Mononuclear cell (primary cell): ENCODE measurements around the gene MGRN1. TPM values are rescaled to one million over a fixed set of nuclear protein-coding genes. Genes with fewer than 3 reads are reported as not detected.

Experiments
- H3K27me3 ChIP-seq: 2 replicates; pipeline ENCODE4 v1.6.0; 2011; ENCODE audit warnings: low read length, control low read depth; ENCODE audit not compliant: insufficient read depth
- H3K4me1 ChIP-seq: 2 replicates; pipeline ENCODE4 v1.5.1; 2011; ENCODE audit warnings: mild to moderate bottlenecking, low read length, control low read depth; ENCODE audit not compliant: insufficient read depth
- H3K4me3 ChIP-seq: 2 replicates; pipeline ENCODE4 v1.5.1; 2011; ENCODE audit warnings: mild to moderate bottlenecking, low read length, moderate library complexity
- H3K9me3 ChIP-seq: 2 replicates; pipeline ENCODE4 v1.5.1; 2011; ENCODE audit warnings: low read depth, mild to moderate bottlenecking, control low read depth, low read length
- total RNA-seq: library from RNA; depleted of rRNA; stranded (reverse); fragments of >200 nt; gene quantifications from one replicate; pipeline ENCODE4 v1.2.3, GENCODE V29; 2012

MGRN1 gene
- total RNA-seq, 1 donor = 40.8 TPM

- Histone ChIP-seq H3K4me3 (no peak overlapping the region), H3K9me3 (no peaks in the 10 kb centered on the region), H3K27me3 (no peaks in the 10 kb centered on the region), H3K4me1 (peaks cover 37% of the 10 kb centered on the region)
These were observed 63.5 kb downstream of the MGRN1 start for GRCh38 chr16:4687946-4688673.

GRCh38 chr16:4688674-4689045 lies 64.0 kb downstream of the MGRN1 start:
- H3K27me3 ChIP-seq = no peaks in the 10 kb centered on the region
- H3K4me3 ChIP-seq = no peak overlapping the region
- peaks cover 37% of the 10 kb centered on the region for H3K4me1 ChIP-seq
- H3K9me3 ChIP-seq = no peaks in the 10 kb centered on the region

DNA sequence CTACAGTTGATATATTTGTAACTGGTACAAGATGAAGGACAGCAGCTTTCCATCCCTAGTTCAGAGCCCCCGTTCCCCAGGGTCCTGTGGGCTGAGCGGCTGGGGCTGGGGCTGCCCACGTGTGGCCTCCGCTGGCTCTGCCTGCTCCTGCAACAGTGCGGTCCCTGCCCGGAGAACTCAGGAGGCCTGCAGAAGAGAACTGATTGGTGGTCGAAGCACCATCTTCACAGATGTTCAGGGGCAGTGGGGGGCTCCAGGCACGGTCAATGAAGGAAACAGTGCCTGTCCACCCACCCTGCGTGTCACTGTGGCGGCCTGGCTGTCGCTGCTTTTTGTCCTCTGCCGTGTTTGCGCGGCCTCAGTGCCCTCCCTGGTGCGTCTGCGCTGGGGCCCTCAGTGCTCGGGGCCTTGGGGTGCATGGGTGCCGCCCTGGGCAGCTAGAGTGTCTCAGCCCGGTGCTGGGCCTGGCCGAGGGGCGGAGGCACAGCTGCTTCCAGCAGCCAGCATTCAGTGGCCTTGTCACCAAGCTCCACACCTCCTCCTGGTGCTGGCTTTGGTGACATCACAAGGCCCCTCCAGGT lies 64.6 kb downstream of the MGRN1 start:
- Histone ChIP-seq H3K27me3 (no peaks in the 10 kb centered on the region), H3K9me3 (no peaks in the 10 kb centered on the region), H3K4me1 (peaks cover 37% of the 10 kb centered on the region)

GRCh38 chr16:4689864-4690704 lies 65.5 kb downstream of the MGRN1 start:
- Histone ChIP-seq H3K27me3 (no peaks in the 10 kb centered on the region), H3K4me1 (peaks cover 45% of the 10 kb centered on the region), H3K4me3 (no peak overlapping the region), H3K9me3 (no peaks in the 10 kb centered on the region)

More for the DNA sequence above, 64.6 kb downstream of the MGRN1 start:
- H3K4me3 ChIP-seq = no peak overlapping the region

DNA sequence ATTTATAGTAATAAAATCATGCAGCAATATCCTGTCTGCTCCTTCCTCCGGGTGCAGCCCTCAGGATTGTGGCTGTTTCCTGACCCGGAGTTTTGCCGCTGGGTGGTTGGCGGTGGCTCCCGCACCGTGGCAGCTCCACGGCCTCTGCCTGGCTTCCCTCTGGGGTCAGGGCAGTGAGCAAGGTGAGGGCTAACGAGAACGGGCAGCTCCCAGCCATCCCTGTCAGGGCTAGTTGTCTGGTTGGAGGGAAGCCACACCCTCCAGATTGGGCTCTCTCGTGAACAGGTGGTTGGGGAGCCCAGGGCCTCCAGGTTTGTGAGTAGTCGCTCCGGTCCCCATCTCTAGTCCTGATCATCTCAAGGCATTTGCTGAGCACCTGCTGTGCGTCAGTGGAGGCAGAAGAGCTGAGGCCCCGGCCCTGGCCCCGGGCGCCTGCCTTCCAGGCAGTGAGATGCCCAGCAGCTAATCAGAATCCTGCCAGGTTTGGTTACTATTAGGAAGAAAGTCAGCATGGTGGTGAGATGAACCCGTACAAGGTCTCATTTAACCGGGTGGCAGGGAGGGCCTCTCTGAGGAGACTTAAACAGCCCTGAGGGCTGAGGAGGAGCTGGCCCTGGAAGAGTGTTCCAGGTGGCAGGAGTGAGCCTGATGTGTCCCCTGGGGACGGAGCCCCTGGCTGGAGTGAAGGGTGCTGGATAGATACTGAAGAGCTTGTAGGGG lies 66.5 kb downstream of the MGRN1 start:
- H3K27me3 ChIP-seq = no peaks in the 10 kb centered on the region
- H3K9me3 ChIP-seq = no peaks in the 10 kb centered on the region
- H3K4me1 ChIP-seq = peaks cover 49% of the 10 kb centered on the region
- no peak overlapping the region for H3K4me3 ChIP-seq

- H3K4me1 ChIP-seq = peaks cover 49% of the 10 kb centered on the region
- H3K9me3 ChIP-seq = no peaks in the 10 kb centered on the region
- H3K27me3 ChIP-seq = no peaks in the 10 kb centered on the region
- H3K4me3 ChIP-seq = no peak overlapping the region
These were observed 67.2 kb downstream of the MGRN1 start for GRCh38 chr16:4691666-4692412.

GRCh38 chr16:4692460-4693295 lies 68.1 kb downstream of the MGRN1 start:
- Histone ChIP-seq H3K9me3 (no peaks in the 10 kb centered on the region), H3K27me3 (no peaks in the 10 kb centered on the region), H3K4me1 (peaks cover 49% of the 10 kb centered on the region), H3K4me3 (peak overlapping the region; percentile 82)

- peaks cover 49% of the 10 kb centered on the region for H3K4me1 ChIP-seq
- H3K9me3 ChIP-seq = no peaks in the 10 kb centered on the region
- no peaks in the 10 kb centered on the region for H3K27me3 ChIP-seq
These were observed 68.8 kb downstream of the MGRN1 start, which contains the start of gene NUDT16L1 for GRCh38 chr16:4693296-4693955. Gene NUDT16L1 (plus strand): TSS chr16:4693562. CDS start chr16:4693727, 165 bp downstream.

GRCh38 chr16:4693956-4694641 lies 69.5 kb downstream of the MGRN1 start:
- H3K9me3 ChIP-seq = no peaks in the 10 kb centered on the region
- no peaks in the 10 kb centered on the region for H3K27me3 ChIP-seq
- peak overlapping the region; percentile 82 for H3K4me3 ChIP-seq
- peaks cover 49% of the 10 kb centered on the region for H3K4me1 ChIP-seq

More at GRCh38 chr16:4693296-4693955, 68.8 kb downstream of the MGRN1 start, which contains the start of gene NUDT16L1:
- H3K4me3 ChIP-seq = peak within 1 kb of the TSS; percentile 82

- no peaks in the 10 kb centered on the region for H3K9me3 ChIP-seq
- H3K4me3 ChIP-seq = no peak overlapping the region
- H3K27me3 ChIP-seq = no peaks in the 10 kb centered on the region
- peaks cover 42% of the 10 kb centered on the region for H3K4me1 ChIP-seq
These were observed 70.2 kb downstream of the MGRN1 start for GRCh38 chr16:4694642-4695451.

DNA sequence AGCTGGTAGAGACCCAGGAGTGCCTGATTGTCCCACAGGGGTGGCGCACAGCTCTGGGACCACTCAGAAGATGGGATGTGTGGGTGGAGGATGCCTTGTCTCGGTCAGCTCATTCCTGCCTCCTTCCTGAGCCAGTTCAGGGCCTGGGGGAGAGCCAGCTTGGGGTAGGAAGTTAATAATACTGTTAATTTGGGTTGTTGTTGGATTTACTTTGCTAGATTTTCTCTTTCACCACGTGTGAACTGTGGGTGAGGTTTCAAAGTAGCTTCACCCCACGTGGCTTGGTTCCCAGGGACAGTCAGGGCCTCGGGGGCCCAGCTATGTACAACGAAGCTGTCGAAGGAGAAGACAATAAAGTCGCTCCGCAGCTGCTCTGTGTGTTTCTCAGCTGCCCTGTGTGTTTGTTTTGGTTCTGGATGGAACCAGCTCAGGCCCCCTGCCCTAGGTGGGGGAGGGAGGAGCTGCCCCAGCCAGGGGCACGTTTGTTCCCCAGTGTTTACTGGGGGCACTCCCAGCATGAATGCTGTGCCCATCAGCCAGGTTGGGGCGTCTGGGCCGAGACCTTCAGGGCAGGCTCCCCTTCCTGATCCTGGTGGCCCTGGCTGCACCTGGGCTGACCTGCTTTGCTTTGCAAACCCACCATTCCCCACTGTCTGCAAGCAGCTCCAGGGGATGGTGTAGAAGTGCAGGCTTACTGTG lies 71.0 kb downstream of the MGRN1 start:
- Histone ChIP-seq H3K9me3 (no peaks in the 10 kb centered on the region), H3K27me3 (no peaks in the 10 kb centered on the region), H3K4me1 (peaks cover 36% of the 10 kb centered on the region), H3K4me3 (no peak overlapping the region)
